Stimulated activated CD8-positive, alpha-beta memory T cell treated with anti-CD3 and anti-CD28 coated beads, Interleukin-15, amount 100 ng/mL, for 1 hour (primary cell): ENCODE data around the gene CLCF1.
A peak's percentile ranks its signal among the peaks of the same experiment; 100 is the strongest.

Experiments used
- DNase-seq: peaks from one replicate; pipeline ENCODE4 v3.0.0-alpha.2; 2020; ENCODE audit warnings: low read depth

Gene CLCF1

GRCh38 chr11:67372993-67373647 is at the start of gene CLCF1:
Gene CLCF1 (minus strand): TSS chr11:67373598. CDS start chr11:67373539, 59 bp downstream.
- no peak for DNase-seq

- no peak for DNase-seq
Measured at GRCh38 chr11:67422891-67423290, 49.5 kb upstream of the CLCF1 start.

GRCh38 chr11:67421430-67422031 is 48.1 kb upstream of the CLCF1 start:
- no peak for DNase-seq

- DNase-seq: peak; percentile 98
Measured at GRCh38 chr11:67420646-67421429, 47.4 kb upstream of the CLCF1 start.

- DNase-seq: no peak
Measured at GRCh38 chr11:67420147-67420645, 46.8 kb upstream of the CLCF1 start.

GRCh38 chr11:67419325-67420049 is 46.1 kb upstream of the CLCF1 start:
- DNase-seq: no peak

- no peak for DNase-seq
Measured at GRCh38 chr11:67418476-67419281, 45.3 kb upstream of the CLCF1 start.

GRCh38 chr11:67417425-67417824 is 44.0 kb upstream of the CLCF1 start:
- DNase-seq: no peak

- peak; percentile 53 for DNase-seq
Measured at GRCh38 chr11:67416416-67417335, 43.3 kb upstream of the CLCF1 start.

- DNase-seq: no peak
Measured at GRCh38 chr11:67415501-67416304, 42.3 kb upstream of the CLCF1 start, which contains the start of gene CARNS1. Gene CARNS1 (plus strand): TSS chr11:67415678. CDS start chr11:67416200, 522 bp downstream.

GRCh38 chr11:67413266-67413849 is 40.0 kb upstream of the CLCF1 start:
- DNase-seq: no peak

- no peak for DNase-seq
Measured at GRCh38 chr11:67412495-67413179, 39.2 kb upstream of the CLCF1 start.

GRCh38 chr11:67411785-67412152 is 38.4 kb upstream of the CLCF1 start:
- no peak for DNase-seq

GRCh38 chr11:67410984-67411784 is 37.8 kb upstream of the CLCF1 start:
- no peak for DNase-seq

GRCh38 chr11:67410369-67410831 is 37.0 kb upstream of the CLCF1 start:
- DNase-seq: no peak

GRCh38 chr11:67409781-67410368 is 36.5 kb upstream of the CLCF1 start:
- no peak for DNase-seq

- DNase-seq: no peak
Measured at GRCh38 chr11:67409261-67409666, 35.9 kb upstream of the CLCF1 start.
